Parathyroid adenoma (tissue), 2 donors: Measurements from ENCODE around the gene SLC41A3.

ENCODE experiments used
- H2AFZ ChIP-seq: fragments of 300-600 bp; sonication (generic); one replicate; pipeline ENCODE4 v1.7.0; 2017; ENCODE audit warnings: antibody characterized with exemption, mild to moderate bottlenecking
- H3K27ac ChIP-seq: fragments of 300-600 bp; sonication (generic); one replicate; pipeline ENCODE4 v1.7.0; 2017
- H3K27me3 ChIP-seq: fragments of 300-600 bp; sonication (generic); one replicate; pipeline ENCODE4 v1.7.0; 2017; ENCODE audit warnings: low read length; ENCODE audit not compliant: control insufficient read depth, insufficient read depth
- H3K36me3 ChIP-seq: fragments of 300-600 bp; sonication (generic); one replicate; pipeline ENCODE4 v1.7.0; 2017; ENCODE audit warnings: low read length; ENCODE audit not compliant: control insufficient read depth, insufficient read depth
- H3K4me1 ChIP-seq: fragments of 300-600 bp; sonication (generic); one replicate; pipeline ENCODE4 v1.7.0; 2017; ENCODE audit warnings: control low read depth
- H3K4me2 ChIP-seq: fragments of 300-600 bp; sonication (generic); one replicate; pipeline ENCODE4 v1.7.0; 2017; ENCODE audit warnings: low read length
- H3K4me3 ChIP-seq: fragments of 300-600 bp; sonication (generic); one replicate; pipeline ENCODE4 v1.7.0; 2017; ENCODE audit warnings: low read depth, low read length
- H3K79me2 ChIP-seq: fragments of 300-600 bp; sonication (generic); one replicate; pipeline ENCODE4 v1.7.0; 2017; ENCODE audit warnings: control low read depth
- H3K9ac ChIP-seq: fragments of 300-600 bp; sonication (generic); one replicate; pipeline ENCODE4 v1.7.0; 2017; ENCODE audit warnings: mild to moderate bottlenecking
- H3K9me3 ChIP-seq: fragments of 300-600 bp; sonication (generic); one replicate; pipeline ENCODE4 v1.7.0; 2017; ENCODE audit warnings: low read length; ENCODE audit not compliant: control insufficient read depth
- TF ChIP-seq, protein P1 (sequence below): fragments of 300-600 bp; sonication (generic); IDR thresholded peaks from one replicate; pipeline ENCODE4 v1.7.0; 2017; ENCODE audit warnings: antibody characterized with exemption, mild to moderate bottlenecking
- donor health status: primary hyperparathyroidism.

Gene SLC41A3

GRCh38 chr3:126109880-126110235 lies 25.9 kb upstream of the SLC41A3 start:
- Histone ChIP-seq H3K27me3 (no peaks in the 10 kb centered on the region), H3K4me2 (no peak overlapping the region), H3K4me3 (no peak overlapping the region), H3K9ac (no peak overlapping the region), H2AFZ (no peak overlapping the region), H3K36me3 (no peaks in the 10 kb centered on the region), H3K4me1 (no peaks in the 10 kb centered on the region), H3K9me3 (no peaks in the 10 kb centered on the region), H3K27ac (no peak overlapping the region), H3K79me2 (no peaks in the 10 kb centered on the region)
- TF ChIP-seq, protein P1, sequence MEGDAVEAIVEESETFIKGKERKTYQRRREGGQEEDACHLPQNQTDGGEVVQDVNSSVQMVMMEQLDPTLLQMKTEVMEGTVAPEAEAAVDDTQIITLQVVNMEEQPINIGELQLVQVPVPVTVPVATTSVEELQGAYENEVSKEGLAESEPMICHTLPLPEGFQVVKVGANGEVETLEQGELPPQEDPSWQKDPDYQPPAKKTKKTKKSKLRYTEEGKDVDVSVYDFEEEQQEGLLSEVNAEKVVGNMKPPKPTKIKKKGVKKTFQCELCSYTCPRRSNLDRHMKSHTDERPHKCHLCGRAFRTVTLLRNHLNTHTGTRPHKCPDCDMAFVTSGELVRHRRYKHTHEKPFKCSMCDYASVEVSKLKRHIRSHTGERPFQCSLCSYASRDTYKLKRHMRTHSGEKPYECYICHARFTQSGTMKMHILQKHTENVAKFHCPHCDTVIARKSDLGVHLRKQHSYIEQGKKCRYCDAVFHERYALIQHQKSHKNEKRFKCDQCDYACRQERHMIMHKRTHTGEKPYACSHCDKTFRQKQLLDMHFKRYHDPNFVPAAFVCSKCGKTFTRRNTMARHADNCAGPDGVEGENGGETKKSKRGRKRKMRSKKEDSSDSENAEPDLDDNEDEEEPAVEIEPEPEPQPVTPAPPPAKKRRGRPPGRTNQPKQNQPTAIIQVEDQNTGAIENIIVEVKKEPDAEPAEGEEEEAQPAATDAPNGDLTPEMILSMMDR = no peak

GRCh38 chr3:126109146-126109879 lies 25.4 kb upstream of the SLC41A3 start:
- Histone ChIP-seq H2AFZ (no peak overlapping the region), H3K27ac (no peak overlapping the region), H3K4me1 (no peaks in the 10 kb centered on the region), H3K9ac (no peak overlapping the region), H3K4me3 (no peak overlapping the region), H3K9me3 (no peaks in the 10 kb centered on the region), H3K27me3 (no peaks in the 10 kb centered on the region), H3K4me2 (no peak overlapping the region), H3K36me3 (no peaks in the 10 kb centered on the region), H3K79me2 (no peaks in the 10 kb centered on the region)
- TF ChIP-seq, protein P1 = no peak

- Histone ChIP-seq H3K4me2 (no peak overlapping the region), H3K27me3 (no peaks in the 10 kb centered on the region), H3K79me2 (no peaks in the 10 kb centered on the region), H3K27ac (no peak overlapping the region), H2AFZ (no peak overlapping the region), H3K9me3 (no peaks in the 10 kb centered on the region), H3K4me1 (no peaks in the 10 kb centered on the region), H3K36me3 (no peaks in the 10 kb centered on the region), H3K9ac (no peak overlapping the region), H3K4me3 (no peak overlapping the region)
- TF ChIP-seq, protein P1 = no peak
These were observed 24.7 kb upstream of the SLC41A3 start for GRCh38 chr3:126108676-126109050.

DNA sequence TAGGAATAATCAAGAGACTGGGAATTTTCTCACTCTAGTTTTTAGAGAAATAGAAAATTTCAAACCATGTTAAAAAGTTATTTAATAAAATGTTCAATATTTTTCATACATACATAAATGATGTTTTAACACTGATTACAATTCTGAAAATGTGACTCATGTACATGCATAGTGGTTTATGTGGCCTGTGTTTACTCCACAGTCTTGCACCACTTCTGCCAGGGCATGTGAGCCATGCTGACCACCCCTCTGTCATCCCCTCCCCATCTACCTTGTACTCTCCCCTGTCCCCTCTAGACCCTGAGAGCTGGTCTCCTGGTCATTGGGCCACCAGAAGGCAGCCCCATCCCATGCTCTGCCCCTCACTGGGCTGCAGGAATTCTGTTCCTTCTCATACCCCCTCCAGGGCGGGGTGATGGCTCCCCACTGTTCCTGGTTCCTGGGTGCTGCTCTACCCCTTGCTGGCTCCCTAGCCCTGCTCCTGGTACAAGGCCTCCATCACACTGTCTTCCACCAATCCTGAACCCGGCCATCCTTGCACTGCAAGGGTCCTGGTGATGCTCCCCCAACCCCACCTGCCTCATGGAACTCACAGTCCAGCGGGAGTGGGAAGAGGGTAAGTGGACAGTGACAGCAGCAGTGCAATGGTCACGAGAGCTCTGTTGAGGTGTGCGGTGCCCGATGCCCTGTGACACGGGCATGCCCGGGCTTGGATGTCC lies 24.2 kb upstream of the SLC41A3 start:
- Histone ChIP-seq H3K4me1 (no peaks in the 10 kb centered on the region), H3K27ac (no peak overlapping the region), H3K79me2 (no peaks in the 10 kb centered on the region), H3K9ac (no peak overlapping the region), H3K4me2 (no peak overlapping the region), H3K4me3 (no peak overlapping the region), H2AFZ (no peak overlapping the region), H3K36me3 (no peaks in the 10 kb centered on the region), H3K27me3 (no peaks in the 10 kb centered on the region), H3K9me3 (no peaks in the 10 kb centered on the region)
- TF ChIP-seq, protein P1 = no peak
